Mammary epithelial cell (primary cell): ENCODE results near the gene PRSS58.

Source experiments
- EZH2 ChIP-seq: IDR thresholded peaks from 2 replicates; pipeline ENCODE4 v1.6.1; 2012; ENCODE audit warnings: low read length, inconsistent platforms, borderline replicate concordance
- TF ChIP-seq, protein P1 (sequence below), 2 donors: IDR thresholded peaks in 1 of 2; conservative IDR thresholded peaks in 1 of 2; 2 replicates each; pipeline ENCODE4 v1.5.1; 2011 to 2012; ENCODE audit warnings: inconsistent platforms in 2 of 2, low read length in 2 of 2, mild to moderate bottlenecking in 2 of 2, control low read depth in 1 of 2, low read depth in 1 of 2; ENCODE audit not compliant: insufficient read depth in 1 of 2; ENCODE audit errors: extremely low read depth in 1 of 2

DNA sequence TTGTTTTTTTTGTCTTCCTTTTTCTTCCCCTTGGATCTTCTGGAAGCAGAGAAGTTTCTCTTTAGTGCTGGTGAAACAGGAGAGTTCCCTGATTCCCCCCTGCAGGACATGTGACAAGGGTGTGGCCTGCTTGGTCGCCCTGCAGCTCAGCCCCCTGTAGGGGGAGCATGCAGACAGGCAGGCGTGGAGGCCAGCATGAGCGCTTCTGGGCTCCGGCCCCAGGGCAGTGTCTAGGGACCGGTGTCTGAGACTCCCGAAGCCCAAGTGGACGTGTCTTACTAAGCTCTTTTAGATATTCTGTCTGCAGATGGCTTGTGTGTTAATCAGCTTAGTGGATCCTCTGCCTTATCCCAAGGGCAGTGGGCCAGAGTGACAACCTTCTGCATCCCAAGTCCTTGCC lies 26.1 kb downstream of the PRSS58 start:
- TF ChIP-seq, protein P1, sequence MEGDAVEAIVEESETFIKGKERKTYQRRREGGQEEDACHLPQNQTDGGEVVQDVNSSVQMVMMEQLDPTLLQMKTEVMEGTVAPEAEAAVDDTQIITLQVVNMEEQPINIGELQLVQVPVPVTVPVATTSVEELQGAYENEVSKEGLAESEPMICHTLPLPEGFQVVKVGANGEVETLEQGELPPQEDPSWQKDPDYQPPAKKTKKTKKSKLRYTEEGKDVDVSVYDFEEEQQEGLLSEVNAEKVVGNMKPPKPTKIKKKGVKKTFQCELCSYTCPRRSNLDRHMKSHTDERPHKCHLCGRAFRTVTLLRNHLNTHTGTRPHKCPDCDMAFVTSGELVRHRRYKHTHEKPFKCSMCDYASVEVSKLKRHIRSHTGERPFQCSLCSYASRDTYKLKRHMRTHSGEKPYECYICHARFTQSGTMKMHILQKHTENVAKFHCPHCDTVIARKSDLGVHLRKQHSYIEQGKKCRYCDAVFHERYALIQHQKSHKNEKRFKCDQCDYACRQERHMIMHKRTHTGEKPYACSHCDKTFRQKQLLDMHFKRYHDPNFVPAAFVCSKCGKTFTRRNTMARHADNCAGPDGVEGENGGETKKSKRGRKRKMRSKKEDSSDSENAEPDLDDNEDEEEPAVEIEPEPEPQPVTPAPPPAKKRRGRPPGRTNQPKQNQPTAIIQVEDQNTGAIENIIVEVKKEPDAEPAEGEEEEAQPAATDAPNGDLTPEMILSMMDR (conservative IDR thresholded peaks at IDR 0.05 in 1 of 2, IDR thresholded peaks at IDR 0.05 in 1 of 2; ENCODE audit: extremely low read depth in 1 of 2, insufficient read depth in 1 of 2, low read depth in 1 of 2, low read length in 2 of 2) = no peak
- no peak for TF ChIP-seq EZH2
